GM21786 (cell line): Measurements from ENCODE around the gene NGDN.

Experiments
- ATAC-seq: cut with Tn5 transposase; IDR thresholded peaks from one replicate; pipeline ENCODE4 v1.9.1; 2021; ENCODE audit not compliant: unreplicated experiment

Gene NGDN

DNA sequence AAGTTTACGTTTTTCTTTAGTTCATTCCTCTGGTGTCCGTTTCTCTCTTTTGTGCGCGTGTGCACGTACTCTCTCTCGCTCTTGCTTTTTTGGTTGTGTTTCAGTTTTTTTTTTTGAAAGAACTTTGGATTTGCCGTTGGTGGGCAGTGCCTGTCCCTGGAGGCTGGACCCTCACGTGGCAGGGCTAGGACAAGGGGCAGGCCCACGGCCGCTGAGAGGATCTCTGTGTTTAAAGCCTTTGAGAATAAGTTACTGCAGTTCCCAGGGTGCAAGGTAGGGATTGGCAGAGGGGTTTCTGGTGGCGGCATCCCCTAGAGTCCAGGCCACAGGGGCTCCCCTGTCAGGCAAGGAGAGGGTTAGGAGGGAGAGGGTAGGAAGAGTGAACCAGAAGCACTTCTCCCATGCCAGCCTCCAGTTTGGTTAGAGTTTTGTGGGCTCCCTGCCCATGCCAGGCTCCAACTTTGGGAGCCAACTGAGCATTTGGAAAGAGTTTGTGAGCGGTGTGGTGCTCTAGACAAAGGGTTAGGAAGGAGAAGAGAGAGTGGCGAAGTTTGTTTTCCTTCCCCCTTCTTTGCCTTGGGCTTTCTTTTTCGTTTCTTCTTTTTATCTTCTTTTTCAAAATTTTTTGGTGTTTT lies 51.5 kb downstream of the NGDN start:
- no peak for ATAC-seq

GRCh38 chr14:23521785-23522640 lies 52.5 kb downstream of the NGDN start:
- no peak for ATAC-seq

DNA sequence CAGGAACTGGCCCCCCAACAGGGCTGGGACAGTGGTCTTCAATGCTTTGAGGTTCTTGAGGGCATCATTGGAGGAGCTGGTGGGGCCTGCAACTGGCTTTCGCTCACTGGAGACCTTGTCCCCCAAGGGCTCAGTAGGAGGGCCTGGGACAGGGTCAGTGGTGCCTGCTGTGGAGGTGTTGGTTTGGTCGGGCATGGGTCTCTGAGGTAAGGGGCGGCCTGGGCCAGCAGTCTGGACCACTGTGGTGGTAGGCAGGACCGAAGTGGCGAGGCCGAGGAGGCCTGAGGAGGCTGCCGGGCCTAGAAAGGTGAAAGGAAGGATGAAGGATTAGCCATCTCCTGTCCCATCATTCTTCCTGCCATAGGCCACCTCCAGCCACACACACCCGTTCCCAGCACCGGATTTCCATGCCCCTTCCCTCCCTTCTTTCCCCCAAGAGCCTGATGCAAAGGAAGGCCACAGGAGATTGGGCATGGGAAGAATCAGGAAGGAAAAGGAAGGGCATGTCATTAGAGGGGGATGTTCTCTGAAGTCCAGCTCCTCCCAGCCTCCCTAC lies 53.2 kb downstream of the NGDN start:
- ATAC-seq = no peak

GRCh38 chr14:23523229-23524016 lies 53.9 kb downstream of the NGDN start:
- ATAC-seq = no peak

GRCh38 chr14:23524954-23525353 lies 55.5 kb downstream of the NGDN start:
- ATAC-seq = no peak

GRCh38 chr14:23525611-23526010 lies 56.1 kb downstream of the NGDN start:
- ATAC-seq = no peak
